K562 (cell line): ENCODE measurements around the gene RASSF3. TPM values are rescaled to one million over a fixed set of nuclear protein-coding genes. Genes with fewer than 3 reads are reported as not detected.

Source experiments
- ATAC-seq: fragments of 200-7000 bp; cut with Tn5 transposase; 3 replicates; pipeline ENCODE4 v1.9.1; 2020; ENCODE audit warnings: moderate library complexity
- BruUV-seq: library from RNA; stranded (reverse); fragments of 400-500 nt; replicated peaks from 2 replicates; lab custom pipeline; 2021; lab: Mats Ljungman, UMichigan
- CTCF ChIA-PET: fragments of 300-600 bp; formaldehyde crosslinking; extraction: SDS; loops from one replicate; lab custom pipeline; 2021; ENCODE audit warnings: low intra/inter-chr PET ratio; lab: Yijun Ruan, JAX
- POLR2A ChIA-PET: fragments of 300-600, 350-650 bp; sonication (Branson Sonifier 250); formaldehyde crosslinking; extraction: SDS; loops from one replicate; lab custom pipeline; 2021; ENCODE audit warnings: antibody characterized with exemption, inconsistent platforms; lab: Yijun Ruan, JAX
- DNase-seq, 4 experiments: peaks; one replicate each; pipeline versions ENCODE4 v3.0.0 to v3.0.0-alpha.2; 2011 to 2018; ENCODE audit warnings: low spot score in 3 of 4, mixed read lengths in 3 of 4; ENCODE audit errors: extremely low read depth in 1 of 4
- FAIRE-seq: peaks from 2 replicates; lab custom pipeline; 2011; peaks lifted over from hg19 to GRCh38; lab: Jason Lieb, UNC
- H2AFZ ChIP-seq: 2 replicates; pipeline ENCODE4 v1.6.0; 2011; ENCODE audit warnings: low read depth, low read length, control low read depth, inconsistent platforms
- H3K27ac ChIP-seq: fragments of 200-600 bp; 3 replicates; pipeline ENCODE4 v1.8.0; 2011; ENCODE audit warnings: low read depth, mild to moderate bottlenecking, control low read depth, inconsistent platforms, low read length, moderate library complexity, mixed read lengths; ENCODE audit errors: extremely low read depth
- H3K27me3 ChIP-seq, 2 experiments: fragments of 300-600 bp in 1 of 2; 2 replicates in 1 of 2; 3 replicates in 1 of 2; pipeline versions ENCODE4 v1.6.0 to v1.8.0; 2011; ENCODE audit warnings: inconsistent platforms in 2 of 2, low read length in 2 of 2, mild to moderate bottlenecking in 1 of 2, mixed read lengths in 1 of 2, moderate library complexity in 1 of 2; ENCODE audit not compliant: control insufficient read depth in 2 of 2, insufficient read depth in 2 of 2
- H3K36me3 ChIP-seq: fragments of 300-600 bp; 3 replicates; pipeline ENCODE4 v1.8.0; 2011; ENCODE audit warnings: mild to moderate bottlenecking, low read length, inconsistent platforms; ENCODE audit not compliant: control insufficient read depth, insufficient read depth
- H3K4me1 ChIP-seq, 2 experiments: fragments of 200-600 bp in 1 of 2; replicated peaks in 1 of 2; 2 replicates in 1 of 2; 3 replicates in 1 of 2; pipeline versions ENCODE4 v1.5.1 to v1.8.0; 2011; ENCODE audit warnings: inconsistent platforms in 2 of 2, low read length in 2 of 2, mild to moderate bottlenecking in 1 of 2, mixed read lengths in 1 of 2, moderate library complexity in 1 of 2; ENCODE audit not compliant: control insufficient read depth in 2 of 2, insufficient read depth in 2 of 2
- H3K4me2 ChIP-seq: 2 replicates; pipeline ENCODE4 v1.6.1; 2011; ENCODE audit warnings: low read length, control low read depth, inconsistent platforms, mixed read lengths; ENCODE audit not compliant: insufficient read depth
- H3K4me3 ChIP-seq: fragments of 200-600 bp; sonication (generic), shearing (Covaris generic); 2 replicates; pipeline ENCODE4 v1.5.1; 2016; ENCODE audit warnings: control low read depth, inconsistent platforms
- H3K79me2 ChIP-seq: fragments of 200-600 bp; 3 replicates; pipeline ENCODE4 v1.8.0; 2011; ENCODE audit warnings: low read length, inconsistent platforms; ENCODE audit not compliant: control insufficient read depth, insufficient read depth
- H3K9ac ChIP-seq, 2 experiments: 2 replicates each; pipeline versions ENCODE4 v1.6.0 to v1.6.1; 2011; ENCODE audit warnings: low read depth in 2 of 2, low read length in 2 of 2, control low read depth in 1 of 2, inconsistent platforms in 1 of 2, mild to moderate bottlenecking in 1 of 2, mixed read lengths in 1 of 2; ENCODE audit not compliant: insufficient read depth in 1 of 2
- H3K9me1 ChIP-seq: one replicate; pipeline ENCODE4 v1.6.0; 2011; ENCODE audit warnings: inconsistent platforms, mild to moderate bottlenecking, low read length, moderate library complexity; ENCODE audit not compliant: control insufficient read depth, insufficient read depth
- H3K9me3 ChIP-seq: replicated peaks from 2 replicates; pipeline ENCODE4 v1.5.1; 2011; ENCODE audit warnings: low read depth, low read length, inconsistent platforms; ENCODE audit not compliant: control insufficient read depth, insufficient read depth
- H4K20me1 ChIP-seq: replicated peaks from 2 replicates; pipeline ENCODE4 v1.6.1; 2011; ENCODE audit warnings: low read length, inconsistent platforms, mixed read lengths; ENCODE audit not compliant: control insufficient read depth, insufficient read depth
- BCL6 ChIP-seq: fragments of 250-450 bp; sonication (Bioruptor Pico); IDR thresholded peaks from 2 replicates; pipeline ENCODE4 v1.4.0; 2020
- BRF1 ChIP-seq: IDR thresholded peaks from 3 replicates; pipeline ENCODE4 v1.6.1; 2011; ENCODE audit warnings: borderline replicate concordance, mild to moderate bottlenecking; ENCODE audit not compliant: insufficient read length; ENCODE audit errors: extremely low read depth
- EP300 ChIP-seq: IDR thresholded peaks from 2 replicates; pipeline ENCODE4 v1.6.1; 2012; ENCODE audit warnings: low read length, improper control_type of control experiment
- ERF ChIP-seq: fragments of 450-650 bp; formaldehyde crosslinking; IDR thresholded peaks from 2 replicates; pipeline ENCODE4 v1.4.0; 2020; ENCODE audit warnings: mild to moderate bottlenecking, mixed read lengths
- FOSL1 ChIP-seq: fragments of 200-800 bp; sonication (Bioruptor generic); conservative IDR thresholded peaks from 2 replicates; pipeline ENCODE4 v1.6.1; 2016; ENCODE audit warnings: missing genetic modification characterization, missing compliant biosample characterization
- HMG20A ChIP-seq: fragments of 450-650 bp; formaldehyde crosslinking; conservative IDR thresholded peaks from 2 replicates; pipeline ENCODE4 v1.4.0; 2020; ENCODE audit warnings: mild to moderate bottlenecking, mixed read lengths
- ID3 ChIP-seq, 2 experiments: fragments of 250-450 bp in 1 of 2; fragments of 450-650 bp in 1 of 2; sonication (Bioruptor Pico) in 1 of 2; IDR thresholded peaks; 2 replicates each; pipeline versions ENCODE4 v1.6.1 to v1.8.0; 2016 to 2021; ENCODE audit warnings: mild to moderate bottlenecking in 2 of 2, moderate library complexity in 2 of 2, missing compliant biosample characterization in 1 of 2, missing genetic modification characterization in 1 of 2
- MAX ChIP-seq: sonication (generic); formaldehyde crosslinking; IDR thresholded peaks from 2 replicates; pipeline ENCODE4 v1.9.0; 2022; ENCODE audit warnings: mild to moderate bottlenecking, missing genetic modification reagents
- OTX1 ChIP-seq: fragments of 450-650 bp; formaldehyde crosslinking; IDR thresholded peaks from 2 replicates; pipeline ENCODE4 v1.4.0; 2022; ENCODE audit warnings: mild to moderate bottlenecking
- TBP ChIP-seq: optimal IDR thresholded peaks from 2 replicates; pipeline ENCODE3; 2011; ENCODE audit warnings: low read depth, low read length, improper control_type of control experiment
- ZC3H8 ChIP-seq: fragments of 450-650 bp; IDR thresholded peaks from 2 replicates; pipeline ENCODE4 v1.6.1; 2017
- WGBS: fragments of 100-300 bp; shearing (Covaris generic); methylation state at CpG from one replicate; pipeline ENCODE4 v1.1.6; 2016; ENCODE audit warnings: low coverage, mixed read lengths; ENCODE audit not compliant: insufficient coverage; ENCODE audit errors: missing lambda C conversion rate; 5-methylcytosine and 5-hydroxymethylcytosine counted together
- in situ Hi-C: fragments of 300-500 bp; cut with MboI; formaldehyde crosslinking; loops from 4 replicates; pipeline ENCODE4 v1.15.0; 2018; ENCODE audit warnings: inconsistent platforms, mixed read lengths
- intact Hi-C: fragments of 100-400 bp; cut with micrococcal nuclease; formaldehyde crosslinking; loops from 2 replicates; pipeline ENCODE4 v1.14.2; 2022
- polyA plus RNA-seq, 8 experiments: library from polyadenylated mRNA; depleted of rRNA in 4 of 8; stranded (reverse) in 5 of 8; unstranded in 3 of 8; fragments of >200 nt; fragmentation: Nextera tagmentation in 2 of 8; fragmentation: Illumina TruSeq in 1 of 8; extraction: Ambion mirVana in 2 of 8; extraction: Trizol in 1 of 8; gene quantifications; 2 replicates each; pipeline versions ENCODE4 v1.2.1 to v1.2.3, GENCODE V29; 2011 to 2014; ENCODE audit warnings: inconsistent platforms in 1 of 8, missing spikeins in 1 of 8
- total RNA-seq, 7 experiments: library from RNA; depleted of rRNA in 6 of 7; stranded (reverse); fragments of >200 nt in 6 of 7; fragmentation: Illumina TruSeq in 2 of 7; extraction: Trizol in 2 of 7; gene quantifications; 2 replicates each; pipeline versions ENCODE4 v1.2.1 to v1.2.3, GENCODE V29; 2011 to 2021; ENCODE audit warnings: low replicate concordance in 1 of 7
- TF ChIP-seq, protein P1 (sequence below): fragments of 250-450 bp; sonication (Bioruptor Pico); IDR thresholded peaks from 2 replicates; pipeline ENCODE4 v1.4.0; 2020; ENCODE audit warnings: mild to moderate bottlenecking, moderate library complexity

Gene RASSF3
- total and polyA plus RNA-seq, 9 of the 15 experiments (the other 6 are each of a cell fraction or from before 2014, with no cell fraction given): 3.7 to 39.2 (median 20.2) TPM

- no peak for TF ChIP-seq HMG20A (CRISPR knock-in tag)
- TF ChIP-seq ID3 (CRISPR knock-in tag; IDR thresholded peaks at IDR 0.05): no peak
- TF ChIP-seq ID3 (tag; IDR thresholded peaks at IDR 0.05): no peak
- no peak for TF ChIP-seq MAX (CRISPR knock-in tag)
- TF ChIP-seq ZC3H8: no peak
- TF ChIP-seq BCL6: no peak
- TF ChIP-seq OTX1 (CRISPR knock-in tag): no peak
- TF ChIP-seq, protein P1, sequence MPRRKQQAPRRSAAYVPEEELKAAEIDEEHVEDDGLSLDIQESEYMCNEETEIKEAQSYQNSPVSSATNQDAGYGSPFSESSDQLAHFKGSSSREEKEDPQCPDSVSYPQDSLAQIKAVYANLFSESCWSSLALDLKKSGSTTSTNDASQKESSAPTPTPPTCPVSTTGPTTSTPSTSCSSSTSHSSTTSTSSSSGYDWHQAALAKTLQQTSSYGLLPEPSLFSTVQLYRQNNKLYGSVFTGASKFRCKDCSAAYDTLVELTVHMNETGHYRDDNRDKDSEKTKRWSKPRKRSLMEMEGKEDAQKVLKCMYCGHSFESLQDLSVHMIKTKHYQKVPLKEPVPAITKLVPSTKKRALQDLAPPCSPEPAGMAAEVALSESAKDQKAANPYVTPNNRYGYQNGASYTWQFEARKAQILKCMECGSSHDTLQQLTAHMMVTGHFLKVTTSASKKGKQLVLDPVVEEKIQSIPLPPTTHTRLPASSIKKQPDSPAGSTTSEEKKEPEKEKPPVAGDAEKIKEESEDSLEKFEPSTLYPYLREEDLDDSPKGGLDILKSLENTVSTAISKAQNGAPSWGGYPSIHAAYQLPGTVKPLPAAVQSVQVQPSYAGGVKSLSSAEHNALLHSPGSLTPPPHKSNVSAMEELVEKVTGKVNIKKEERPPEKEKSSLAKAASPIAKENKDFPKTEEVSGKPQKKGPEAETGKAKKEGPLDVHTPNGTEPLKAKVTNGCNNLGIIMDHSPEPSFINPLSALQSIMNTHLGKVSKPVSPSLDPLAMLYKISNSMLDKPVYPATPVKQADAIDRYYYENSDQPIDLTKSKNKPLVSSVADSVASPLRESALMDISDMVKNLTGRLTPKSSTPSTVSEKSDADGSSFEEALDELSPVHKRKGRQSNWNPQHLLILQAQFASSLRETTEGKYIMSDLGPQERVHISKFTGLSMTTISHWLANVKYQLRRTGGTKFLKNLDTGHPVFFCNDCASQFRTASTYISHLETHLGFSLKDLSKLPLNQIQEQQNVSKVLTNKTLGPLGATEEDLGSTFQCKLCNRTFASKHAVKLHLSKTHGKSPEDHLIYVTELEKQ: no peak
- TF ChIP-seq, all 486 proteins: peak for 0
Measured at GRCh38 chr12:64577046-64577445, 33.2 kb upstream of the RASSF3 start (continued).

GRCh38 chr12:64578566-64578965, 31.7 kb upstream of the RASSF3 start:
- H3K79me2 ChIP-seq: no peaks in the 10 kb centered on the region
- no peaks in the 10 kb centered on the region for H4K20me1 ChIP-seq
- TF ChIP-seq FOSL1 (no peak), BRF1 (no peak), EP300 (no peak), ERF (CRISPR knock-in tag) (no peak), TBP (no peak)
- in situ Hi-C loops (no loop called here), intact Hi-C loops (no loop called here)
- 12% methylated on average over 4 of the region's 4 CpGs for WGBS
- no peak overlapping the region for H3K4me3 ChIP-seq
- H3K27me3 ChIP-seq: peaks cover 6 to 7% of the 10 kb centered on the region in 2 experiments; a peak in 3 of 5 replicates
- no peak overlapping the region for H2AFZ ChIP-seq
- ChIA-PET POLR2A (interaction anchor here (0.6 kb wide), 1 partner anchor 29 kb away, joined by 3 read pairs; no protein-coding TSS in a partner anchor), CTCF (no interaction called here)
- no peaks in the 10 kb centered on the region for H3K9me3 ChIP-seq
- FAIRE-seq (no peak), DNase-seq (no peak), ATAC-seq (no peak)
- no TSS peak for BruUV-seq
- no peak overlapping the region for H3K27ac ChIP-seq
- H3K36me3 ChIP-seq: no peaks in the 10 kb centered on the region
- no peaks in the 10 kb centered on the region for H3K4me1 ChIP-seq
- H3K4me2 ChIP-seq: no peak overlapping the region
- H3K9ac ChIP-seq: no peak overlapping the region
- no peaks in the 10 kb centered on the region for H3K9me1 ChIP-seq
